ENCODE measurements around the gene CEP112. TPM values are rescaled to one million over a fixed set of nuclear protein-coding genes. Genes with fewer than 3 reads are reported as not detected.

The CEP112 gene
- polyA plus RNA-seq, 2 donors: 1.6 to 3.1 TPM

- H3K27me3 ChIP-seq (ENCODE audit: control insufficient read depth in 1 of 2, insufficient read depth in 2 of 2, low read length in 2 of 2): no peaks in the 10 kb centered on the region
- H3K4me1 ChIP-seq (ENCODE audit: control insufficient read depth in 2 of 2, insufficient read depth in 2 of 2, low read length in 1 of 2): no peaks in the 10 kb centered on the region
- WGBS, 2 donors: 97% methylated on average over 8 of the region's 8 CpGs
- no peaks in the 10 kb centered on the region for H3K9me3 ChIP-seq (ENCODE audit: control insufficient read depth in 2 of 2, insufficient read depth in 1 of 2, low read depth in 1 of 2, low read length in 1 of 2)
- H3K27ac ChIP-seq (ENCODE audit: low read depth in 2 of 2, low read length in 1 of 2): no peak overlapping the region
- H3K4me3 ChIP-seq (ENCODE audit: low read depth in 1 of 2, low read length in 2 of 2): no peak overlapping the region
- no peaks in the 10 kb centered on the region for H3K36me3 ChIP-seq (ENCODE audit: control insufficient read depth in 2 of 2, insufficient read depth in 2 of 2, low read length in 1 of 2)
Measured at GRCh38 chr17:65667656-65668055, 524.3 kb downstream of the CEP112 start.

GRCh38 chr17:65666876-65667321 is 525.0 kb downstream of the CEP112 start:
- Histone ChIP-seq H3K9me3 (ENCODE audit: control insufficient read depth in 2 of 2, insufficient read depth in 1 of 2, low read depth in 1 of 2, low read length in 1 of 2) (no peaks in the 10 kb centered on the region), H3K36me3 (ENCODE audit: control insufficient read depth in 2 of 2, insufficient read depth in 2 of 2, low read length in 1 of 2) (no peaks in the 10 kb centered on the region), H3K4me1 (ENCODE audit: control insufficient read depth in 2 of 2, insufficient read depth in 2 of 2, low read length in 1 of 2) (no peaks in the 10 kb centered on the region), H3K4me3 (ENCODE audit: low read depth in 1 of 2, low read length in 2 of 2) (no peak overlapping the region), H3K27me3 (ENCODE audit: control insufficient read depth in 1 of 2, insufficient read depth in 2 of 2, low read length in 2 of 2) (no peaks in the 10 kb centered on the region), H3K27ac (ENCODE audit: low read depth in 2 of 2, low read length in 1 of 2) (no peak overlapping the region)
- 74 to 86% methylated on average over 1 of the region's 1 CpG for WGBS, 2 donors

- Histone ChIP-seq H3K9me3 (ENCODE audit: control insufficient read depth in 2 of 2, insufficient read depth in 1 of 2, low read depth in 1 of 2, low read length in 1 of 2) (no peaks in the 10 kb centered on the region), H3K27me3 (ENCODE audit: control insufficient read depth in 1 of 2, insufficient read depth in 2 of 2, low read length in 2 of 2) (no peaks in the 10 kb centered on the region), H3K4me3 (ENCODE audit: low read depth in 1 of 2, low read length in 2 of 2) (no peak overlapping the region), H3K4me1 (ENCODE audit: control insufficient read depth in 2 of 2, insufficient read depth in 2 of 2, low read length in 1 of 2) (no peaks in the 10 kb centered on the region), H3K27ac (ENCODE audit: low read depth in 2 of 2, low read length in 1 of 2) (no peak overlapping the region), H3K36me3 (ENCODE audit: control insufficient read depth in 2 of 2, insufficient read depth in 2 of 2, low read length in 1 of 2) (no peaks in the 10 kb centered on the region)
- WGBS, 2 donors: 81 to 84% methylated on average over 2 of the region's 2 CpGs
Measured at GRCh38 chr17:65665966-65666365, 526.0 kb downstream of the CEP112 start.

- Histone ChIP-seq H3K27ac (ENCODE audit: low read depth in 2 of 2, low read length in 1 of 2) (no peak overlapping the region), H3K4me3 (ENCODE audit: low read depth in 1 of 2, low read length in 2 of 2) (no peak overlapping the region), H3K9me3 (ENCODE audit: control insufficient read depth in 2 of 2, insufficient read depth in 1 of 2, low read depth in 1 of 2, low read length in 1 of 2) (no peaks in the 10 kb centered on the region), H3K4me1 (ENCODE audit: control insufficient read depth in 2 of 2, insufficient read depth in 2 of 2, low read length in 1 of 2) (no peaks in the 10 kb centered on the region), H3K36me3 (ENCODE audit: control insufficient read depth in 2 of 2, insufficient read depth in 2 of 2, low read length in 1 of 2) (no peaks in the 10 kb centered on the region), H3K27me3 (ENCODE audit: control insufficient read depth in 1 of 2, insufficient read depth in 2 of 2, low read length in 2 of 2) (no peaks in the 10 kb centered on the region)
- WGBS, 2 donors: 96 to 99% methylated on average over 1 of the region's 1 CpG
Measured at GRCh38 chr17:65664696-65665095, 527.2 kb downstream of the CEP112 start.

GRCh38 chr17:65664266-65664665 is 527.7 kb downstream of the CEP112 start:
- H3K27ac ChIP-seq (ENCODE audit: low read depth in 2 of 2, low read length in 1 of 2): no peak overlapping the region
- H3K36me3 ChIP-seq (ENCODE audit: control insufficient read depth in 2 of 2, insufficient read depth in 2 of 2, low read length in 1 of 2): no peaks in the 10 kb centered on the region
- no peaks in the 10 kb centered on the region for H3K9me3 ChIP-seq (ENCODE audit: control insufficient read depth in 2 of 2, insufficient read depth in 1 of 2, low read depth in 1 of 2, low read length in 1 of 2)
- no peaks in the 10 kb centered on the region for H3K27me3 ChIP-seq (ENCODE audit: control insufficient read depth in 1 of 2, insufficient read depth in 2 of 2, low read length in 2 of 2)
- H3K4me3 ChIP-seq (ENCODE audit: low read depth in 1 of 2, low read length in 2 of 2): no peak overlapping the region
- WGBS, 2 donors: 85% methylated on average over 4 of the region's 4 CpGs
- no peaks in the 10 kb centered on the region for H3K4me1 ChIP-seq (ENCODE audit: control insufficient read depth in 2 of 2, insufficient read depth in 2 of 2, low read length in 1 of 2)

- no peaks in the 10 kb centered on the region for H3K36me3 ChIP-seq (ENCODE audit: control insufficient read depth in 2 of 2, insufficient read depth in 2 of 2, low read length in 1 of 2)
- H3K4me3 ChIP-seq (ENCODE audit: low read depth in 1 of 2, low read length in 2 of 2): no peak overlapping the region
- no peaks in the 10 kb centered on the region for H3K9me3 ChIP-seq (ENCODE audit: control insufficient read depth in 2 of 2, insufficient read depth in 1 of 2, low read depth in 1 of 2, low read length in 1 of 2)
- H3K27me3 ChIP-seq (ENCODE audit: control insufficient read depth in 1 of 2, insufficient read depth in 2 of 2, low read length in 2 of 2): no peaks in the 10 kb centered on the region
- 70 to 71% methylated on average over 1 of the region's 1 CpG for WGBS, 2 donors
- H3K27ac ChIP-seq (ENCODE audit: low read depth in 2 of 2, low read length in 1 of 2): no peak overlapping the region
- no peaks in the 10 kb centered on the region for H3K4me1 ChIP-seq (ENCODE audit: control insufficient read depth in 2 of 2, insufficient read depth in 2 of 2, low read length in 1 of 2)
Measured at GRCh38 chr17:65662196-65662595, 529.7 kb downstream of the CEP112 start.

- H3K27ac ChIP-seq (ENCODE audit: low read depth in 2 of 2, low read length in 1 of 2): no peak overlapping the region
- WGBS, 2 donors: 69 to 76% methylated on average over 2 of the region's 2 CpGs
- no peaks in the 10 kb centered on the region for H3K4me1 ChIP-seq (ENCODE audit: control insufficient read depth in 2 of 2, insufficient read depth in 2 of 2, low read length in 1 of 2)
- H3K4me3 ChIP-seq (ENCODE audit: low read depth in 1 of 2, low read length in 2 of 2): no peak overlapping the region
- no peaks in the 10 kb centered on the region for H3K36me3 ChIP-seq (ENCODE audit: control insufficient read depth in 2 of 2, insufficient read depth in 2 of 2, low read length in 1 of 2)
- no peaks in the 10 kb centered on the region for H3K9me3 ChIP-seq (ENCODE audit: control insufficient read depth in 2 of 2, insufficient read depth in 1 of 2, low read depth in 1 of 2, low read length in 1 of 2)
- no peaks in the 10 kb centered on the region for H3K27me3 ChIP-seq (ENCODE audit: control insufficient read depth in 1 of 2, insufficient read depth in 2 of 2, low read length in 2 of 2)
Measured at GRCh38 chr17:65660947-65661346, 531.0 kb downstream of the CEP112 start.

GRCh38 chr17:65660078-65660477 is 531.9 kb downstream of the CEP112 start:
- 80 to 89% methylated on average over 1 of the region's 1 CpG for WGBS, 2 donors
- no peaks in the 10 kb centered on the region for H3K27me3 ChIP-seq (ENCODE audit: control insufficient read depth in 1 of 2, insufficient read depth in 2 of 2, low read length in 2 of 2)
- H3K27ac ChIP-seq (ENCODE audit: low read depth in 2 of 2, low read length in 1 of 2): no peak overlapping the region
- no peak overlapping the region for H3K4me3 ChIP-seq (ENCODE audit: low read depth in 1 of 2, low read length in 2 of 2)
- no peaks in the 10 kb centered on the region for H3K9me3 ChIP-seq (ENCODE audit: control insufficient read depth in 2 of 2, insufficient read depth in 1 of 2, low read depth in 1 of 2, low read length in 1 of 2)
- no peaks in the 10 kb centered on the region for H3K4me1 ChIP-seq (ENCODE audit: control insufficient read depth in 2 of 2, insufficient read depth in 2 of 2, low read length in 1 of 2)
- no peaks in the 10 kb centered on the region for H3K36me3 ChIP-seq (ENCODE audit: control insufficient read depth in 2 of 2, insufficient read depth in 2 of 2, low read length in 1 of 2)

- Histone ChIP-seq H3K36me3 (ENCODE audit: control insufficient read depth in 2 of 2, insufficient read depth in 2 of 2, low read length in 1 of 2) (no peaks in the 10 kb centered on the region), H3K27ac (ENCODE audit: low read depth in 2 of 2, low read length in 1 of 2) (no peak overlapping the region), H3K4me1 (ENCODE audit: control insufficient read depth in 2 of 2, insufficient read depth in 2 of 2, low read length in 1 of 2) (no peaks in the 10 kb centered on the region), H3K4me3 (ENCODE audit: low read depth in 1 of 2, low read length in 2 of 2) (no peak overlapping the region), H3K9me3 (ENCODE audit: control insufficient read depth in 2 of 2, insufficient read depth in 1 of 2, low read depth in 1 of 2, low read length in 1 of 2) (no peaks in the 10 kb centered on the region), H3K27me3 (ENCODE audit: control insufficient read depth in 1 of 2, insufficient read depth in 2 of 2, low read length in 2 of 2) (no peaks in the 10 kb centered on the region)
- 81 to 85% methylated on average over 4 of the region's 4 CpGs for WGBS, 2 donors
Measured at GRCh38 chr17:65659512-65659911, 532.4 kb downstream of the CEP112 start.

GRCh38 chr17:65657251-65657828 is 534.6 kb downstream of the CEP112 start:
- no peaks in the 10 kb centered on the region for H3K27me3 ChIP-seq (ENCODE audit: control insufficient read depth in 1 of 2, insufficient read depth in 2 of 2, low read length in 2 of 2)
- H3K36me3 ChIP-seq (ENCODE audit: control insufficient read depth in 2 of 2, insufficient read depth in 2 of 2, low read length in 1 of 2): no peaks in the 10 kb centered on the region
- no peak overlapping the region for H3K4me3 ChIP-seq (ENCODE audit: low read depth in 1 of 2, low read length in 2 of 2)
- no peak overlapping the region for H3K27ac ChIP-seq (ENCODE audit: low read depth in 2 of 2, low read length in 1 of 2)
- no peaks in the 10 kb centered on the region for H3K9me3 ChIP-seq (ENCODE audit: control insufficient read depth in 2 of 2, insufficient read depth in 1 of 2, low read depth in 1 of 2, low read length in 1 of 2)
- 45 to 69% methylated on average over 2 of the region's 2 CpGs for WGBS, 2 donors
- H3K4me1 ChIP-seq (ENCODE audit: control insufficient read depth in 2 of 2, insufficient read depth in 2 of 2, low read length in 1 of 2): no peaks in the 10 kb centered on the region
